Measurements from ENCODE around the gene C11orf24.

C11orf24 gene

DNA sequence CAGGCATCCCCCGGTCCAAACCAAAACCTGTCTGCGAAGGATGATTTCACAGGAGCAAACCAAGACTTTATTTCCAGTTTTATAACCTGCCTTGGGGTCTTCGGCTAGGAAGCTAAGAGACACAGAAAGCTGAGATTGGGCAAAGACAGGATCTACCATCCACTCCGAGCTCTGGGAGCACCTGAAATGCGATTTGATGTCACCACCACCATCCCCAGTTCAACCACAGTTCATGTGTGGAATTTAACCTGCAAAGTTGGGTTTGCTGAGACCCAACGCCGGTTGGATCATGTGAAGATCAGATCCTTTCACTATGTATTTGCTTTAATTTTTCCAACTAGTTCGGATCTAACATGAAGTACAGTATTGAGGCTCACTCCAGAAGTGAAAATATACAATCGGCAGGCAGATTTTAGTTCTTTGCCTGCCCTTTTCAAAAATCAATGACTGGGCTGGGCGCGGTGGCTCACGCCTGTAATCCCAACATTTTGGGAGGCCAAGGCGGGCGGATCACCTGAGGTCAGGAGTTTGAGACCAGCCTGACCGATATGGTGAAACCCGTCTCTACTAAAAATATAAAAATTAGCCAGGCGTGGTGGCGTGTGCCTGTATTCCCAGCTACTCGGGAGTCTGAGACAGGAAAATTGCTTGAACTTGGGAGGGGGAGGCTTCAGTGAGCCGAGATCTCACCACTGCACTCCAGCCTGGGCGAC, 1.4 kb upstream of the C11orf24 start:
- Histone ChIP-seq H3K36me3 (ENCODE audit: control insufficient read depth in 1 of 2, insufficient read depth in 2 of 2, low read length in 2 of 2) (peaks cover 0 to 3% of the 10 kb centered on the region in 2 experiments), H3K4me1 (ENCODE audit: control insufficient read depth in 1 of 2, insufficient read depth in 2 of 2, low read length in 2 of 2) (peaks cover 0 to 4% of the 10 kb centered on the region in 2 experiments), H4K91ac (ENCODE audit: low read depth, low read length) (no peak overlapping the region), H3K18ac (ENCODE audit: low read length) (no peak overlapping the region), H3K9ac (ENCODE audit: low read length) (no peak overlapping the region), H2AK5ac (ENCODE audit: low read length) (no peak overlapping the region), H2AFZ (ENCODE audit: insufficient read depth, low read length, poor library complexity) (no peak overlapping the region), H3K4me3 (ENCODE audit: low read depth, low read length) (no peak overlapping the region), H3K9me3 (ENCODE audit: insufficient read depth, low read depth, low read length) (no peaks in the 10 kb centered on the region), H4K8ac (ENCODE audit: low read depth, low read length) (no peak overlapping the region), H3K27ac (ENCODE audit: low read depth, low read length) (no peak overlapping the region), H3K27me3 (ENCODE audit: insufficient read depth, low read length) (no peaks in the 10 kb centered on the region), H3K4ac (ENCODE audit: low read depth, low read length) (no peak overlapping the region), H2BK12ac (ENCODE audit: low read length) (no peak overlapping the region), H3K79me1 (ENCODE audit: low read length) (peaks cover 11% of the 10 kb centered on the region), H4K12ac (ENCODE audit: low read depth, low read length) (no peak overlapping the region), H3K23ac (ENCODE audit: low read length) (no peak overlapping the region), H3K14ac (ENCODE audit: low read length) (no peak overlapping the region), H3K79me2 (ENCODE audit: control insufficient read depth, insufficient read depth, low read length, poor library complexity) (peaks cover 8% of the 10 kb centered on the region), H3K4me2 (ENCODE audit: low read length) (no peak overlapping the region), H2BK120ac (ENCODE audit: insufficient read depth, low read length, poor library complexity) (no peak overlapping the region), H2BK5ac (ENCODE audit: low read depth, low read length, poor library complexity) (no peak overlapping the region)
- WGBS (ENCODE audit: extremely low coverage, insufficient coverage, insufficient read length): no CpG with 5 or more reads among the region's 21 CpGs
- no peak for DNase-seq

DNA sequence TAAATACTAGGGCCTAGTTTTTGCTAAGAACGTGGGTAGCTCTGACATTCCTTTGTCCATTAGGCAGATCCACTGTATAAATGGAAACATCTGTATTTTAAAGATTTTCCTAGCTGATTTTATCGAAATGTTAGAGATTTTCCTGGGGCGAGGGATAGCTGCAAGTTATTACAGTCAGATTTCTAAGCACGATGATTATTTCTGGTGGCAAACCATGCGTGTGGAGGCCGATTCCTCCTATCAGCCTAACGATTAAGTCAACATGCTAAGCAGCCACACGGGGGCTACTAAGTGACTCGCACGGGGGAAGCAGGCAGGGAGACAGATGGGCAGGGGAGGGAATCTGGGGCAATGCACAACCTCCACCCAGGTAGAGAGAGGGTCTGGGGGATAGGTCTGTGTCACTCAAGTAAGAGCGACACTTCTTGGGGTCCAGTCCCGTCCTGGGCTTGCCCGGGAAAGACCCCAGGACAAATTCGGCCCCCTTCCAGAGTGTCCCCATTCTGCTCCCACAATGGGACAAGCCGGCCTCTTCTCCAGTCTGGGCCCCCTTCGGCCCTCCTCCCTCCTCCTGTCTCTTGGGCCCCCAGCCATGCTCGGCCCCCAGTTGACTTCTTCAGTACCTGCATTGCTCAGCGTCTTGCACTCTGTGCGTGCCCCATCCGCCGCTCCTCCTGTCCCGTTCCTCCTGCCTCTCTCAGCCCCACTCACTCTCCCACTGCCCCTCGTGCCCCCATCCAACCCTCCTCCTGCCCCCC, 571 bp downstream of the C11orf24 start:
- no CpG with 5 or more reads among the region's 23 CpGs for WGBS (ENCODE audit: extremely low coverage, insufficient coverage, insufficient read length)
- Histone ChIP-seq H4K8ac (ENCODE audit: low read depth, low read length) (peak overlapping the region; percentile 85), H3K9ac (ENCODE audit: low read length) (peak overlapping the region; percentile 93)

GRCh38 chr11:68270196-68271022, 1.4 kb downstream of the C11orf24 start:
- Histone ChIP-seq H3K18ac (ENCODE audit: low read length) (peak overlapping the region; percentile 70), H3K14ac (ENCODE audit: low read length) (no peak overlapping the region), H3K79me1 (ENCODE audit: low read length) (peaks cover 11% of the 10 kb centered on the region), H3K79me2 (ENCODE audit: control insufficient read depth, insufficient read depth, low read length, poor library complexity) (peaks cover 8% of the 10 kb centered on the region), H3K4ac (ENCODE audit: low read depth, low read length) (peak overlapping the region; percentile 69), H3K9ac (ENCODE audit: low read length) (no peak overlapping the region), H2AK5ac (ENCODE audit: low read length) (no peak overlapping the region), H3K4me1 (ENCODE audit: control insufficient read depth in 1 of 2, insufficient read depth in 2 of 2, low read length in 2 of 2) (peaks cover 0 to 4% of the 10 kb centered on the region in 2 experiments), H3K23ac (ENCODE audit: low read length) (no peak overlapping the region), H4K8ac (ENCODE audit: low read depth, low read length) (peak overlapping the region; percentile 50), H3K27ac (ENCODE audit: low read depth, low read length) (no peak overlapping the region), H2AFZ (ENCODE audit: insufficient read depth, low read length, poor library complexity) (no peak overlapping the region), H2BK5ac (ENCODE audit: low read depth, low read length, poor library complexity) (no peak overlapping the region), H3K36me3 (ENCODE audit: control insufficient read depth in 1 of 2, insufficient read depth in 2 of 2, low read length in 2 of 2) (peaks cover 23 to 26% of the 10 kb centered on the region in 2 experiments), H2BK12ac (ENCODE audit: low read length) (no peak overlapping the region), H3K27me3 (ENCODE audit: insufficient read depth, low read length) (no peaks in the 10 kb centered on the region), H3K4me2 (ENCODE audit: low read length) (peak overlapping the region; percentile 92), H4K12ac (ENCODE audit: low read depth, low read length) (no peak overlapping the region), H4K91ac (ENCODE audit: low read depth, low read length) (no peak overlapping the region), H3K9me3 (ENCODE audit: insufficient read depth, low read depth, low read length) (no peaks in the 10 kb centered on the region), H2BK120ac (ENCODE audit: insufficient read depth, low read length, poor library complexity) (no peak overlapping the region), H3K4me3 (ENCODE audit: low read depth, low read length) (no peak overlapping the region)
- no CpG with 5 or more reads among the region's 8 CpGs for WGBS (ENCODE audit: extremely low coverage, insufficient coverage, insufficient read length)
- peak; percentile 41 to 59 for DNase-seq

More for the DNA sequence above, 571 bp downstream of the C11orf24 start:
- H2BK5ac ChIP-seq (ENCODE audit: low read depth, low read length, poor library complexity): peak overlapping the region; percentile 85
- no peaks in the 10 kb centered on the region for H3K27me3 ChIP-seq (ENCODE audit: insufficient read depth, low read length)
- H3K18ac ChIP-seq (ENCODE audit: low read length): peak overlapping the region; percentile 83
- H3K23ac ChIP-seq (ENCODE audit: low read length): no peak overlapping the region
- H3K36me3 ChIP-seq (ENCODE audit: control insufficient read depth in 1 of 2, insufficient read depth in 2 of 2, low read length in 2 of 2): peaks cover 16 to 19% of the 10 kb centered on the region in 2 experiments
- peak overlapping the region; percentile 90 for H3K4me3 ChIP-seq (ENCODE audit: low read depth, low read length)
- peak overlapping the region; percentile 75 for H3K14ac ChIP-seq (ENCODE audit: low read length)
- H2BK120ac ChIP-seq (ENCODE audit: insufficient read depth, low read length, poor library complexity): peak overlapping the region; percentile 29
- H3K79me2 ChIP-seq (ENCODE audit: control insufficient read depth, insufficient read depth, low read length, poor library complexity): peaks cover 8% of the 10 kb centered on the region
- peak; percentile 46 to 75 for DNase-seq
- peaks cover 11% of the 10 kb centered on the region for H3K79me1 ChIP-seq (ENCODE audit: low read length)
- peak overlapping the region; percentile 57 for H3K4ac ChIP-seq (ENCODE audit: low read depth, low read length)
- H3K4me2 ChIP-seq (ENCODE audit: low read length): peak overlapping the region; percentile 92
- H2AK5ac ChIP-seq (ENCODE audit: low read length): peak overlapping the region; percentile 60
- H3K9me3 ChIP-seq (ENCODE audit: insufficient read depth, low read depth, low read length): no peaks in the 10 kb centered on the region
- H2BK12ac ChIP-seq (ENCODE audit: low read length): no peak overlapping the region
- peaks cover 0 to 4% of the 10 kb centered on the region in 2 experiments for H3K4me1 ChIP-seq (ENCODE audit: control insufficient read depth in 1 of 2, insufficient read depth in 2 of 2, low read length in 2 of 2)
- peak overlapping the region; percentile 21 for H4K12ac ChIP-seq (ENCODE audit: low read depth, low read length)
- H2AFZ ChIP-seq (ENCODE audit: insufficient read depth, low read length, poor library complexity): peak overlapping the region; percentile 61
- peak overlapping the region; percentile 85 for H4K91ac ChIP-seq (ENCODE audit: low read depth, low read length)
- H3K27ac ChIP-seq (ENCODE audit: low read depth, low read length): peak overlapping the region; percentile 65

- Histone ChIP-seq H2AK5ac (ENCODE audit: low read length) (no peak overlapping the region), H2BK5ac (ENCODE audit: low read depth, low read length, poor library complexity) (no peak overlapping the region), H2BK12ac (ENCODE audit: low read length) (no peak overlapping the region), H3K79me1 (ENCODE audit: low read length) (peaks cover 11% of the 10 kb centered on the region), H3K27ac (ENCODE audit: low read depth, low read length) (no peak overlapping the region), H3K9ac (ENCODE audit: low read length) (no peak overlapping the region), H2AFZ (ENCODE audit: insufficient read depth, low read length, poor library complexity) (no peak overlapping the region), H3K4me3 (ENCODE audit: low read depth, low read length) (no peak overlapping the region), H3K4me1 (ENCODE audit: control insufficient read depth in 1 of 2, insufficient read depth in 2 of 2, low read length in 2 of 2) (peaks cover 0 to 4% of the 10 kb centered on the region in 2 experiments), H3K9me3 (ENCODE audit: insufficient read depth, low read depth, low read length) (no peaks in the 10 kb centered on the region), H4K12ac (ENCODE audit: low read depth, low read length) (no peak overlapping the region), H4K91ac (ENCODE audit: low read depth, low read length) (no peak overlapping the region), H3K27me3 (ENCODE audit: insufficient read depth, low read length) (no peaks in the 10 kb centered on the region), H3K18ac (ENCODE audit: low read length) (no peak overlapping the region), H3K23ac (ENCODE audit: low read length) (peak overlapping the region; percentile 41), H3K4me2 (ENCODE audit: low read length) (no peak overlapping the region), H3K36me3 (ENCODE audit: control insufficient read depth in 1 of 2, insufficient read depth in 2 of 2, low read length in 2 of 2) (peaks cover 25 to 32% of the 10 kb centered on the region in 2 experiments), H4K8ac (ENCODE audit: low read depth, low read length) (no peak overlapping the region), H2BK120ac (ENCODE audit: insufficient read depth, low read length, poor library complexity) (no peak overlapping the region), H3K14ac (ENCODE audit: low read length) (no peak overlapping the region), H3K79me2 (ENCODE audit: control insufficient read depth, insufficient read depth, low read length, poor library complexity) (peaks cover 8% of the 10 kb centered on the region), H3K4ac (ENCODE audit: low read depth, low read length) (no peak overlapping the region)
- WGBS (ENCODE audit: extremely low coverage, insufficient coverage, insufficient read length): no CpG with 5 or more reads among the region's 10 CpGs
- peak; percentile 75 to 87 for DNase-seq
Observed at GRCh38 chr11:68269414-68270081, 2.2 kb downstream of the C11orf24 start.

Measured in trophoblast cell (in vitro differentiated cells and primary cell).